Measurements from ENCODE around the gene DACT2. TPM values are rescaled to one million over a fixed set of nuclear protein-coding genes. Genes with fewer than 3 reads are reported as not detected.

Gene DACT2
- total RNA-seq, 1 experiment from 2014 or later: not detected

GRCh38 chr6:168270274-168271172 is 49.1 kb downstream of the DACT2 start (continued):
- TF ChIP-seq YY1 (IDR thresholded peaks at IDR 0.05; ENCODE audit: extremely low read depth, insufficient replicate concordance, low read depth, low read length): no peak

- RAD21 ChIA-PET (ENCODE audit: low non-redundant PET in 1 of 2, low total read pairs in 2 of 2, uncharacterized antibody in 2 of 2, unreplicated experiment in 2 of 2): no interaction called here
- H3K27me3 ChIP-seq (ENCODE audit: insufficient read depth, low read length): peaks cover 6% of the 10 kb centered on the region; the same call in 1 of the 2 replicates
- intact Hi-C loops (cut with micrococcal nuclease): no loop called here
Measured at GRCh38 chr6:168269455-168270243, 49.9 kb downstream of the DACT2 start.

More at GRCh38 chr6:168269455-168270243, 49.9 kb downstream of the DACT2 start:
- Histone ChIP-seq H3K27ac (ENCODE audit: low read depth, low read length) (no peak overlapping the region), H3K9me2 (ENCODE audit: insufficient read depth) (no peaks in the 10 kb centered on the region), H3K4me2 (ENCODE audit: low read length) (no peak overlapping the region), H3K4me3 (replicated peaks in 1 of 2; ENCODE audit: low read depth in 1 of 2, low read length in 2 of 2) (no peak overlapping the region), H3K79me2 (ENCODE audit: insufficient read depth, low read length) (no peaks in the 10 kb centered on the region), H3K9ac (ENCODE audit: low read length) (no peak overlapping the region), H3K4me1 (ENCODE audit: control insufficient read depth in 1 of 2, insufficient read depth in 2 of 2, low read length in 2 of 2) (no peaks in the 10 kb centered on the region), H4K20me1 (ENCODE audit: insufficient read depth) (no peaks in the 10 kb centered on the region), H3K9me3 (ENCODE audit: control insufficient read depth in 1 of 2, insufficient read depth in 1 of 2, low read depth in 1 of 2, low read length in 2 of 2) (no peaks in the 10 kb centered on the region), H3K36me3 (ENCODE audit: control insufficient read depth in 1 of 2, insufficient read depth in 2 of 2, low read length in 2 of 2) (no peaks in the 10 kb centered on the region), H2AFZ (ENCODE audit: low read depth, low read length, poor library complexity, severe bottlenecking) (no peak overlapping the region)
- ChIA-PET CTCF (no interaction called here), POLR2A (no interaction called here)
- no peak for DNase-seq (ENCODE audit: low read depth, low spot score)
- no peak for ATAC-seq
- no TSS peak for BruUV-seq (replicated peaks)
- TF ChIP-seq TCF7L2 (IDR thresholded peaks at IDR 0.05; ENCODE audit: borderline replicate concordance, extremely low read depth, insufficient read depth, insufficient read length) (no peak), CTCF (IDR thresholded peaks at IDR 0.05 in 2 of 3, conservative IDR thresholded peaks at IDR 0.05 in 1 of 3; ENCODE audit: borderline replicate concordance in 1 of 3, insufficient read depth in 1 of 3, low read depth in 2 of 3, low read length in 2 of 3) (no peak), SRF (IDR thresholded peaks at IDR 0.05; ENCODE audit: low read depth) (no peak), CEBPB (IDR thresholded peaks at IDR 0.05; ENCODE audit: low read depth) (no peak), FOSL1 (IDR thresholded peaks at IDR 0.05; ENCODE audit: low read depth) (no peak), ATF3 (IDR thresholded peaks at IDR 0.05) (no peak), EZH2phosphoT487 (IDR thresholded peaks at IDR 0.05; ENCODE audit: borderline replicate concordance) (no peak), JUND (IDR thresholded peaks at IDR 0.05) (no peak), CBX3 (IDR thresholded peaks at IDR 0.05; ENCODE audit: low read depth) (no peak), EZH2 (IDR thresholded peaks at IDR 0.05) (no peak), RAD21 (IDR thresholded peaks at IDR 0.05; ENCODE audit: low read depth) (no peak), POLR2AphosphoS5 (IDR thresholded peaks at IDR 0.05; ENCODE audit: low read depth, low read length) (no peak), MAX (IDR thresholded peaks at IDR 0.05) (no peak)

Data from HCT116 (cell line).